ENCODE data around the gene GPR35.

The GPR35 gene

DNA sequence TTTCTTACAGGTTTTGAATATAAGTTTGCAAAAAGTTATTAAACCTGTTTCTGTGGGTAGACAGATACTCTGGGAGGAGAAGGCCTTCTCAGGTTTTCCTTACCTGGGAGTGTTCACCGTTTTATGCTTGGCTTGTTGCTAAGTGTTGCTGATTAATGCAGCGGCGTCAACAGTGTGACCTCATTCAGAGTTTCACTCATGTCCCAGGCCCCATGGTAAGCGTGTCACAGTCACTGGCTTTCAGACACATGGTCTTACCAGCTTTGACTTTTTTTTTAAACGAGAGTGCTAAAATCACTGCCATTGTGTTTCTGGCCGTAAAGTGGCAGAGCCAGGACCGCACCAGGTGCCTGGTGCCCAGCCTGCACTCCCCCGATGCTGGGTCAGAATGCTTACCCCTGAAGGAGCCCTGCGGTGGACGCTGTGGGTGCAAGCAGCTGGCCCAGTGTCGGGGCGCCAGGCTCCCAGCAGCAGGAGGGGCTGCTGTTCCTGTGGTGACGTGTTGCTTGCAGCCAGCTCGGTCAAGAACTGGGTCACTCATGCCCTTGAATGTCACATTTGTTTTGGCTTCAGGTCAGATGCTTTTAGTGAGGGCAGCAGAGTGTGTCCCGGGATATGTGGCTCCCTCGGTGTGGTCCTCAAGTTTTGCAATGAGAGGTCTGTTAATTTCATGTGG, 35.3 kb upstream of the GPR35 start:
- no peak for DNase-seq

DNA sequence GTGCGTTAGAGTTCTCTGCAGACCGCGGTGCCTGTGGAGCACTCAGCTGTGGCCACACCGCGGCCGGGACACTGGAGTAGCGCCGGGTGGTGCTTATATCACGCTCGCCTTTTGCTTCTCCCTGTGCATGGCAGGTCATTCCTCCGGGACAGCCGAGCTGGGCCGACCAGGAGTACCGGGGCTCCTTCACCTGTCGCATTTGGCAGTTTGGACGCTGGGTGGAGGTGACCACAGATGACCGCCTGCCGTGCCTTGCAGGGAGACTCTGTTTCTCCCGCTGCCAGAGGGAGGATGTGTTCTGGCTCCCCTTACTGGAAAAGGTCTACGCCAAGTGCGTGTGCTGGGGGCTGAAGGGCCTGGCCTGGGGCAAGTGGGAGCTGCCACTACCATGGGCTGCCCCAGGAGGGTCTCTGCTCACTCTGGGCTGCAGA, 34.6 kb upstream of the GPR35 start:
- no peak for DNase-seq

DNA sequence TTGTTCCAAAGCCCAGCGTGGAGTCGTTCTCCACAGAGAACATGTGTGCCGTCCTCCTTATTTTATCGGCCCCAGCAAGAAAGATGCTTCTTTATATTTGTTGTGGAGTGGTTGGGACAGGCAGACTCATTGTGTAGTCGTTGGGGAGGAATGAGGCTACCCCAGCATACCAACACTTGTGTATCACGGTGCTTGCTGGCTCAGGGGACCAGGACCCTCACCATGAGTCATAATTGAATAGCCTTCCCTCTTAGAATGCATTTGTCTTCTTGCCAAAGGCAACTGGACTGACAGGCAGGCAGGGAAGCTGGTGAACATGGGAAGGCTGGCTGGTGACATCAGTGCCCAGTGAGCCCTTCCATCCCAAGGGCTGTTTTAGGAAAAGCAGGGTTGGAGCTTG, 34.1 kb upstream of the GPR35 start:
- DNase-seq, result no peak

DNA sequence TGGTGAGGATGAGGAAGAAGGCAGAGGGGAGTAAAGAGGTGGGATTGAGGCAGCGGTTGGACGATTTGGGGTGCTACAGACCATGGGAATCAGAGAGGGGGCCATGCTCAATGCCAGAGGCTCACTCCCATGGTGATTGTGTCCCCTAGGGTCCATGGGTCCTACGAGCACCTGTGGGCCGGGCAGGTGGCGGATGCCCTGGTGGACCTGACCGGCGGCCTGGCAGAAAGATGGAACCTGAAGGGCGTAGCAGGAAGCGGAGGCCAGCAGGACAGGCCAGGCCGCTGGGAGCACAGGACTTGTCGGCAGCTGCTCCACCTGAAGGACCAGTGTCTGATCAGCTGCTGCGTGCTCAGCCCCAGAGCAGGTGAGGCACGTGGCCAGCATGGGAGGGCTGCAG, 33.5 kb upstream of the GPR35 start:
- no peak for DNase-seq

GRCh38 chr2:240593026-240593702, 32.1 kb upstream of the GPR35 start:
- no peak for DNase-seq

- DNase-seq, result no peak
These were observed 31.4 kb upstream of the GPR35 start for GRCh38 chr2:240593703-240594451.

DNA sequence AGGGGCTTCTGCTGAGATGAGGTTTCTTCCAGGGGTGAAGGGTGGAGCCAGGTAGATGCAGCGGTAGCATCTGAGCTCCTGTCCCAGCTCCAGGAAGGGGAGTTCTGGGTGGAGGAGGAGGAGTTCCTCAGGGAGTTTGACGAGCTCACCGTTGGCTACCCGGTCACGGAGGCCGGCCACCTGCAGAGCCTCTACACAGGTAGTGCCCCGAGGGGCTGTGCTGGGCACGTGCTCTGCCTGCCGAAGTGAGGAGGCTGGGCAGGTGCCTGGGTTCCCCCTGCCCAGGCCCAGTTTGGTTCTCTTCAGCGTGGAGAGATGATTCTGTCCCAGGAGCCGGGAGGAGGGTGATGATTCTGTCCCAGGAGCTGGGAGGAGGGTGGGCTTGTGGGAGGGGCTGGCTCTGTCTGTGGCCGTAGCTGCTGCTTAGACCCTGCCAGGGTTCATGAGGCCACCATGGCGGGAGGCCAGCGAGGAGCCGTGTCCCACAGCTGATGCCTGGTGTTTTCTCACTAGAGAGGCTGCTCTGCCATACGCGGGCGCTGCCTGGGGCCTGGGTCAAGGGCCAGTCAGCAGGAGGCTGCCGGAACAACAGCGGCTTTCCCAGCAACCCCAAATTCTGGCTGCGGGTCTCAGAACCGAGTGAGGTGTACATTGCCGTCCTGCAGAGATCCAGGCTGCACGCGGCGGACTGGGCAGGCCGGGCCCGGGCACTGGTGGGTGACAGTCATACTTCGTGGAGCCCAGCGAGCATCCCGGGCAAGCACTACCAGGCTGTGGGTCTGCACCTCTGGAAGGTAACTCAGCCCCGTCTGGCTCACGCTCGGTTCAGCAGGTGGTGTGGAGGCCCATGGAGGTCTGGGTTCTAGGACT, 30.5 kb upstream of the GPR35 start:
- DNase-seq, result no peak

GRCh38 chr2:240595381-240596079, 29.8 kb upstream of the GPR35 start:
- DNase-seq, result no peak

- no peak for DNase-seq
These were observed 29.2 kb upstream of the GPR35 start for GRCh38 chr2:240596080-240596460.

DNA sequence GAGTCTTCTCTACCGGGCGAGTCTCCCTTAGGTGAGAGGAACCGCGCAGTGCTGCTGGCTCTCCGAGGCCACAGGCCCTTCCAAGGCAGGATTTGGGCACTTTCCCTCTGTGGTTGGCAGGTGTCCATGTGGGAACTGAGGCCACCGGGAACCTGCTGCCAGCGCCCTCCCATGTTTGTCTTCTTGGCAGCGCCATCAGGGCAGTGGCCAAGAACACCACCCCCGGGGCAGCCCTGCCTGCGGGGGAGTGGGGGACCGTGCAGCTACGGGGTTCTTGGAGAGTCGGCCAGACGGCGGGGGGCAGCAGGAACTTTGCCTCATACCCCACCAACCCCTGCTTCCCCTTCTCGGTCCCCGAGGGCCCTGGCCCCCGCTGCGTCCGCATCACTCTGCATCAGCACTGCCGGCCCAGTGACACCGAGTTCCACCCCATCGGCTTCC, 28.8 kb upstream of the GPR35 start:
- DNase-seq, result no peak

DNA sequence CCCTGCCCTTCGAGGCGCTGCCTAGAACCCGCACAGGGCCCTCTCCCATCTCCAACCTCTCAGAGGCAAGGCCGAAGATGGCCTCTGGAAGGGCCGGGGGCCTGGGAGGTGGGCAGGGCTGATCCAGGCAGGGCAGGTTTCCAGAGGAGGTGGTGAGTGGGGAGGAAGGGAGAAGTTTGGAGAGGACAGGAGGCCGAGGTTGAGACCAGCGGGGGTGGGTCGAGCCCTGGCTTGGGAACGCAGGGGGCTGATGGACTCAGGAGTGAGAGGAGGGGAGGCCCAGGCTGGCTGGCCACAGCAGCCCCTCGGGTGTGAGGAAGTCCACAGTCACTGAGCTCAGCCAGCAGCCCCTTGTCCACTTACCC, 28.2 kb upstream of the GPR35 start:
- DNase-seq, result no peak

DNA sequence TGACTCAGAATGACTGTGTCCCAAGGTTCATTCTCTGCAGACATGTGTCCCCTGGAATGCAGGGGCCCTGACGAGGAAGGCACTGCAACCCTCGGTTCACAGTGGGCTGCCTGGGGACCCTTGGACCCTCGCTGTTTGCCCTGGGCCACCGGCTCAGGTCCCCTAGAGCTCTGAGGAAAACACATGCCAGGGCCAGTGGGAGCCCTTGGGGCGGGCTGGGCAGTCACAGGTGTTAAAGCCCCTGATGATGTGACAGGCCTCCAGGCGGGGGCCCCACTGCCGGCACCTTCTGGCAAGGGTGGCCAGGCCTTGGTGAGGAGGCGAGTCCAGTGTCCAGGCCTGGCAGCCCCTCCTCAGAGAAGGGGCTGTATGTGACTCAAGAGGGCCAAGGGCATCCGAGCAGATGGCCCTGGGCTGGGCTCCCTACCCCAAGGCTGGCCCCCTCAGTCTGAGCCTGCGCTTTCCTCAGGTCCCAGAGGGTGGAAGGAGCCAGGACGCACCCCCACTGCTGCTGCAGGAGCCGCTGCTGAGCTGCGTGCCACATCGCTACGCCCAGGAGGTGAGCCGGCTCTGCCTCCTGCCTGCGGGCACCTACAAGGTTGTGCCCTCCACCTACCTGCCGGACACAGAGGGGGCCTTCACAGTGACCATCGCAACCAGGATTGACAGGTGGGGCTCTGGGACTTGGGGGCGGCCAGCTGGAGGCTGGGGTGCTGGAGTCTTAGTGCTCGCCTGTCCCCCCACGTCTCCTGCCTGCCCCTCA, 27.7 kb upstream of the GPR35 start:
- DNase-seq, result no peak

GRCh38 chr2:240598311-240598911, 26.9 kb upstream of the GPR35 start:
- DNase-seq, result no peak

DNA sequence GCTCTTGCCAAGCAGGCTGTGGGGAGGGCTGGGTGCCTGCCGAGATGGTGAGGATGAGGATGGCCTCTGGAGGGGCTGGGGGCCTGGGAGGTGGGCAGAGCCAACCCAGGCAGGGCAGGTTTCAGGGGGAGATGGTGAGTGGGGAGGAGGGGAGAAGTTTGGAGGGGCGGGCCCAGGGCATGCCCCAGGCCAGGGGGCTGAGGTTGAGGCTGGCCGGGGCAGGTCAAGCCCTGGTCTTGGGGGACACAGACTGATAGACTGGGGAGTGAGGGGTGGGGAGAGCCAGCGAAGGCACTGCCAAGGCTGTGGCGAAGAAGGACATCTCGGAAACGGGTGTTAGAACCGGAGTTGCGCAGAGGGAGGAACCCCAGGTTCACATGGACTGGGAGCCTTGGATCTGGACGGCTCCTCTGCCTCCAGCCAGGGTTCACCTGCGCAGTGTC, 26.1 kb upstream of the GPR35 start:
- DNase-seq, result no peak

DNA sequence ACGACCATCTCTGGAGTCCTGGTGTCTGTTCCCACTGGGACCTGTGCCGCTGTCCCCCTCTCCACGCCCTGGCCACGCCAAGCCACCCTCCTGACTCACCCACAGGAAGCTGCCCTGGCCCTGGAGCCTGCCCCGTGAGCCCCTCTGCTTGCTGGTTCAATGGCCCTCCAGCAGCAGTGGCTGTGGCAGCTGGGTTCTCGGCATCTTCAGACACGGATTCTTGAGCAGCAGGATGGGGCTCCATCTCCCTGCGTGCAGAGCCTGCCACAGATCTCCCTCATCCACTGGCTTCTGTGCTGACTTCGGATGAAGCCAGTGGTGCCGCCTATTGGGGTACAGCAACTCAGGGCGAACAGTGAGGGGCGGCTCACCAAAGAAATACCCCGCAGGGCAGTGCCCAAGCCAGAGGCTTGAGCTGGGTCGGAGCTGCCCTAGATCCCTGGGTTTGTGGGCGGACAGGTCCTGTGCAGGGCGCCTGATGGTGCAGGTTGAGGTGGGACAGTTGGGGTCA, 24.8 kb upstream of the GPR35 start:
- no peak for DNase-seq

GRCh38 chr2:240601061-240601830, 24.0 kb upstream of the GPR35 start:
- DNase-seq, result no peak

DNA sequence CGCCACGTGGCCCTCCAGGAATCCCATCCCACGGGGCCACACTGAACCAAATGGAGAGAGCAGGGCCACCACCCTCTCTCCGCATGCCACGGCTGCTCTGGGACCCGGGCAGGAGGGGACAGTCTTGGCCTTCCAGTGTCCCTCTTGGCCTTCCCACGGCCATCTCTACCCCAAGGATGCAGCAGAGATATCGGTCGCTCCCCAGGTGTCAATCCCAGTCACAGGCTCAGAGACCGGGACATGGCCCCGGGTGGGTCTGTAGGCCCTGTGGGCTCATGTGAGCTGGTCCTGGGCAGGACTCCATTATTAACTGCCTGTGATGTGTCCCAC, 23.5 kb upstream of the GPR35 start:
- no peak for DNase-seq

DNA sequence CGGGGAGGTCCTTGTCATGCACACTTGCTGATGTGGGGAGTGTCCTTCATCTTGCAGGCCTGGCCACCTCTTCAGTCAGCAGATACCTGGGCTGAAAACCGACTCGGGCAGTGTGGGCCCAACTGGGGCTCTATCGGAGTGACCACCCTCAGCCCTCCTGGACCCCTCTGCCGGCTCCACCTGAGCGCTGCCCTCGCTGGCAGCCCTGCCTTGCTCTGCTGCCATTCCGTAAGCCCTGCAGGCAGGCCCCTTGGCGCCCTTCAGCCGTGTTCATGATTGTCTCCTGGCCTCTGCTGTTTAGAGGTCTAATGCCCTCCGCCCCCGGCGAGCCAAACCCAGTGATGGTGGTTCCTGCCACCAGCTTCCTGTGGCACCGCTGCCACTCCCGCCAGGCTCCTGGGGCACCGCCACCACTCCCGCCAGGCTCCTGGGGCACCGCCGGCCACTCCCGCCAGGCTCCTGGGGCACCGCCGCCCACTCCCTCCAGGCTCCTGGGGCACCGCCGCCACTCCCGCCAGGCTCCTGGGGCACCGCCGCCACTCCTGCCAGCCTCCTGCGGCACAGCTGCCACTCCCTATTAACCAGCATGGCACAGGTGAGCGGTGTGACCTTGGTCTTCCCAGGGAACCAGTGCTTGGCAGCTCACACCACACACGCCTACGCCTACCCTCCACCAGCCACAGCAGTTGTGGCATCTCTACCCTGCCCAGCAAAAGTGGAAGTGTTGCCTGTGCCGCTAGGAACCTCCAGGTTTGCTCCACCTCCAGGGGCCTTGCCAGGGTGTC, 22.8 kb upstream of the GPR35 start:
- DNase-seq, result no peak

DNA sequence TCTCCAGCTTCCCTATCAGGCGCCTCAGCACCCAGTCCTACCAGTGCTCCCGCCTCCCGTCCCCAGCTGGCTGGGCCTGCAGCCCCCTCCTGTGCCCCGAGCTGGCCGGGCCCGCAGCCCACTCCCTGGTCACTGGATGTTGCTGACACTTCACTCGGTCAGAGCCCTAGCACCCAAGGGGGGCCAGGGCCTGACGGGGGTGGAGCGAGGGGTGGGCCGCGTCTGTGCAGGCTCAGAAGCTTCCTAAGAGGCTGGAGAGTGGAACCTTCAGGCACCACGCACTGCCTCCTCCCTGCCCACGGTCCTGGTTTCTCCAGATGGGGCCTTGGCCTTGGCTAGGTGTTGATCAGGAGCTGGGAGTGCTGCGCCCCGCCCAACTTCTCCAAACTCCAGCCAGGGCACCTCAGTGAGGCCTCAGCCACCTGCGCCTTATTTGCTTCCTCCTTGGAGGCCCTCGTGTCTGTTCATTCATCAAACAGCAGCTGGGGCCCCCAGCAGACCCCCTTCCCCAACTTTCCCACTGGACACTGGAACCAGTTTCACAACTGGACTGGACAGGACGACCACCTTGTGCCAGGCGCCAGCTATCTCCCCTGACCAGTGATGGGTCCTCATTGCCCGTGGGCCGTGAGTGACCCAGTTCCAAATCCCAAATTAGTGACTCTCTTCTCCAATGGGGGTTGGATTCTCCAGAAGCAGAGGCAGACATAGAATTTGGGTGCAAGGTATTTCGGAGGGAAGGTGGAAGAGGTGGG, 22.0 kb upstream of the GPR35 start:
- no peak for DNase-seq

Measured in NCI-H226 (cell line).